ENCODE measurements around the gene KIF1B. TPM values are rescaled to one million over a fixed set of nuclear protein-coding genes. Genes with fewer than 3 reads are reported as not detected.

Gene KIF1B
- total RNA-seq, 1 donor from 2014 or later = 38.0 TPM

- ATAC-seq (no peak), DNase-seq (no peak)
- no peak overlapping the region for H3K4me3 ChIP-seq
- intact Hi-C loops (cut with DNase I) = no loop called here
- peaks cover 12% of the 10 kb centered on the region for H3K4me1 ChIP-seq
- H3K36me3 ChIP-seq = peaks cover 79% of the 10 kb centered on the region
- H3K27ac ChIP-seq = no peak overlapping the region
- TF ChIP-seq CTCF (IDR thresholded peaks at IDR 0.05) = no peak
- no peaks in the 10 kb centered on the region for H3K27me3 ChIP-seq (ENCODE audit: low read depth)
- H3K9me3 ChIP-seq = no peaks in the 10 kb centered on the region
Measured at GRCh38 chr1:10267319-10267718, 56.9 kb downstream of the KIF1B start.

GRCh38 chr1:10267921-10268320, 57.6 kb downstream of the KIF1B start:
- DNase-seq (no peak), ATAC-seq (no peak)
- Histone ChIP-seq H3K27ac (no peak overlapping the region), H3K4me3 (no peak overlapping the region), H3K4me1 (peaks cover 12% of the 10 kb centered on the region), H3K27me3 (ENCODE audit: low read depth) (no peaks in the 10 kb centered on the region), H3K36me3 (peaks cover 76% of the 10 kb centered on the region), H3K9me3 (no peaks in the 10 kb centered on the region)
- TF ChIP-seq CTCF (IDR thresholded peaks at IDR 0.05) = no peak
- intact Hi-C loops (cut with DNase I) = no loop called here

DNA sequence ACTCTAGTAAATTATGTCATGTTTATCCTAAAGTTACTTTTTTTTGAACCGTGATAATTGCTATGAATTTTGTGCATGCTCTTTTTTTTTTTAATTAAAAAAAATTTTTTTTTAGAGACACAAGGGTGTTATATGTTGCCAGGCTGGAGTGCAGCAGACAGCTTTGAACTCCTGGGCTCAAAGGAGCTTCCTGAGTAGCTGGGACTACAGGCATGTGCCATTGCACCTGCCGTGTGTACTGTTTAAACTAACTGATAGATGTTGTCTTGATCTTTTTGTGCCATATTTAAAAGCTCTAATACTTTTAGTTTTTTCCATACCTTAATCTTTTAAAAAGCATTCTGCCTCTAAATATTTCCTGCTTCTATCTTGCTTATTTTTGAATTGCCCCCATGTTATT, 60.7 kb downstream of the KIF1B start:
- no peak for DNase-seq
- Histone ChIP-seq H3K27me3 (ENCODE audit: low read depth) (no peaks in the 10 kb centered on the region), H3K4me1 (no peaks in the 10 kb centered on the region), H3K36me3 (peaks cover 65% of the 10 kb centered on the region), H3K27ac (no peak overlapping the region), H3K9me3 (no peaks in the 10 kb centered on the region), H3K4me3 (no peak overlapping the region)
- intact Hi-C loops (cut with DNase I) = no loop called here
- ATAC-seq = no peak
- no peak for TF ChIP-seq CTCF (IDR thresholded peaks at IDR 0.05)

DNA sequence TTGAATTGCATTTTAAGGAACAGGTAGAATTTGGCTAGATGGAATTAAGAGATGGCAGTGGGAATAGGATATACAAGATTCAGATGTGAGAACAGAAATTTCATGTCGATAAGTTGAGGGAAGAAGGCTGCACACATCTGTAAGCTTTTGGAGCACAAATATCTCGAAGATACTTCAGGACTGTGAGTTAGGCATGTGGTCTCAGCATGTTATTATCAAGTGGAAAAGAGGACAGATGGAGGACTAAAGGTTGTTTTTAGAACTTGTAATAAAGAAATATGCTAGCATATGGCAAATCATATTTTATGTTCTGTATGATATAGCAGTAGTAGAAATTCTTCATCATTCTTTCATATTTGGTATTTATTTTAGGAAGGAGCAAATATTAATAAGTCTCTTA, 61.5 kb downstream of the KIF1B start:
- Histone ChIP-seq H3K9me3 (no peaks in the 10 kb centered on the region), H3K4me1 (no peaks in the 10 kb centered on the region), H3K27ac (no peak overlapping the region), H3K4me3 (no peak overlapping the region), H3K36me3 (peaks cover 70% of the 10 kb centered on the region), H3K27me3 (ENCODE audit: low read depth) (no peaks in the 10 kb centered on the region)
- intact Hi-C loops (cut with DNase I) = no loop called here
- TF ChIP-seq CTCF (IDR thresholded peaks at IDR 0.05) = no peak
- DNase-seq = no peak
- no peak for ATAC-seq

- Histone ChIP-seq H3K36me3 (peaks cover 70% of the 10 kb centered on the region), H3K9me3 (no peaks in the 10 kb centered on the region), H3K27ac (no peak overlapping the region), H3K4me3 (no peak overlapping the region), H3K27me3 (ENCODE audit: low read depth) (no peaks in the 10 kb centered on the region), H3K4me1 (no peaks in the 10 kb centered on the region)
- ATAC-seq (no peak), DNase-seq (no peak)
- intact Hi-C loops (cut with DNase I) = no loop called here
- TF ChIP-seq CTCF (IDR thresholded peaks at IDR 0.05) = no peak
Measured at GRCh38 chr1:10272274-10272673, 61.9 kb downstream of the KIF1B start.

GRCh38 chr1:10278880-10279279, 68.5 kb downstream of the KIF1B start:
- intact Hi-C loops (cut with DNase I) = no loop called here
- H3K4me1 ChIP-seq = no peaks in the 10 kb centered on the region
- DNase-seq (no peak), ATAC-seq (no peak)
- no peak overlapping the region for H3K27ac ChIP-seq
- H3K27me3 ChIP-seq (ENCODE audit: low read depth) = no peaks in the 10 kb centered on the region
- H3K9me3 ChIP-seq = no peaks in the 10 kb centered on the region
- H3K36me3 ChIP-seq = peaks cover 88% of the 10 kb centered on the region
- no peak overlapping the region for H3K4me3 ChIP-seq
- no peak for TF ChIP-seq CTCF (IDR thresholded peaks at IDR 0.05)
